ENCODE results near the gene CDKL5.
A peak's percentile ranks its signal among the peaks of the same experiment; 100 is the strongest.

Gene CDKL5

DNA sequence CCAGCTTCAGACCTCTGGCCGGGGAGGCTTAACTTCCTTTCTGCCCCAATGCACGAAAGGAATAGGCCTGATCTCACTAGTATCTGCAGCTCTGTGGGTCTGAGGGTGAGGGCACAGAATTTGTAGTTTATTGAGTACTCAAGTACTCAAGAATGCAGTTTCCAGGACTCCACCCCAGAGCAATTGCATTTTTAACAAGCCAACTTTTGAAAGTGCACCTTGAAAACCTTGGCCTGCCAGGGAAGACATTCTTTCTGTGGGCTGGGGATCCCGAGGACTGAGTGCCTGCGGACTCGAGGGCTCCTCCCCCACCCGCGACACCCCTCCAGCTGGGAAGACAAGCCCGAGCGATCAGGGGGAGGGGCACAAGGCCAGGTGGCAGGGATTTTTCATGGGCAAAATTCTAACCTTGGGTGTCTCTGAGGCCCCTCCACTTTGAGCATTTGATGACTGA lies 224.1 kb downstream of the CDKL5 start:
- DNase-seq (ENCODE audit: low spot score): no peak

DNA sequence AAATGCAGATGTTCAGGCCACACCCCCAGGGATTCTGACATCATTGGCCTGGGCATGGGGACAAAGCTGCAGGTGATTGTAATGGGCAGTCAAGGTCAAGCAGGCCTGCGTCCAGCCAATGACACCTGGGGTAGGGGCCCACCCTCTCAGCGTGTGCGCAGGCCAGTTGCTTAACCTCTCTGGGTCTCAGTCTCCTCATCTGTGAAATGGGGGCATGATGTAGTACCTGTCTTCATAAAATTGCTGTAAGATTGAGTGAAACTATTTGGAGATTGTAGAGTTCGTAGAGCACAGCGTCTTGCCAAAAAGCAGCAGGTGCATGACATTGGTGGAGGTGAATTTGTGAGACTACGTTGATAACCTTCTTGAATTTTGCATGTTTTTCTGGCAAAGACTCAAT lies 225.3 kb downstream of the CDKL5 start:
- no peak for DNase-seq (ENCODE audit: low spot score)

GRCh38 chrX:18652636-18653035 lies 227.2 kb downstream of the CDKL5 start:
- no peak for DNase-seq (ENCODE audit: low spot score)

- no peak for DNase-seq (ENCODE audit: low spot score)
Observed at GRCh38 chrX:18654875-18655836, 229.7 kb downstream of the CDKL5 start.

- DNase-seq (ENCODE audit: low spot score): no peak
Observed at GRCh38 chrX:18661273-18661672, 235.9 kb downstream of the CDKL5 start.

DNA sequence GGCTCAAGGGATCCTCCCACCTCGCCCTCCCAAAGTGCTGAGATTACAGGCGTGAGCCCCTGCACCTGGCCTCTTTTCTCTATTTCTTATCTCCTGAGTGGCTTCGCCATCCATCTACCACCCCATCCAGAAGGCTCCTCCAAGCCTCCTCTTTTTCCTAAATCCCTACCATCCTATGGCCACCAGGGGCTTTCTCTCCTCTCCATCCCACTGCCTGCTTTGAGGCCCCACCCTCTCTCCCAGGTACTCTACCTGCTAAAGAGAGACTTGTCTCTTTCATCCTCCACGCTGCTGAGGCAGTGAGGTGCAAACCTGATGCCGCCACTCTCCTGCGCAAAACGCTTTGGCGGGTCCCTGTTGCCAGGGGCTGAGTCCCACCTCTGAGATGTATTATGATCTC lies 239.5 kb downstream of the CDKL5 start:
- no peak for DNase-seq (ENCODE audit: low spot score)

DNA sequence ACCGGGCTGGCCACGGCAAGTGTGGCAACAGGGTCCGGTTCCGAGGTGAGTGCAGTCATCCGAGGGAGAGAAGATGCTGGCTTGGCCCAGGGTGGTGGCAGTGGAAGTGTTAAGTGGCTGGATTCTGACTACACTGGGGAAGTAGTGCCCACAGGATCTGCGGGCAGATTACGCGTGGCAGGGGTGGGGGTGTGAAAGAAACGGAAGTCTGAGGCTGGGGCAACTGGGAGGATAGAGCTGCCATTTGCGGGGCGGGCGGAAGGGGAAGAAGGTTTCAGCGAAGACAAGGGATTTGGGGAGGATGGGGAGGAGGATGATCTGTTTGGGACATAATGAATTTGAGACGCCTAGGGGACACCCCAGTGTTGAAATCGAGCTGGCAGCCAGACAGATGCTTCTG lies 241.2 kb downstream of the CDKL5 start:
- no peak for DNase-seq (ENCODE audit: low spot score)

DNA sequence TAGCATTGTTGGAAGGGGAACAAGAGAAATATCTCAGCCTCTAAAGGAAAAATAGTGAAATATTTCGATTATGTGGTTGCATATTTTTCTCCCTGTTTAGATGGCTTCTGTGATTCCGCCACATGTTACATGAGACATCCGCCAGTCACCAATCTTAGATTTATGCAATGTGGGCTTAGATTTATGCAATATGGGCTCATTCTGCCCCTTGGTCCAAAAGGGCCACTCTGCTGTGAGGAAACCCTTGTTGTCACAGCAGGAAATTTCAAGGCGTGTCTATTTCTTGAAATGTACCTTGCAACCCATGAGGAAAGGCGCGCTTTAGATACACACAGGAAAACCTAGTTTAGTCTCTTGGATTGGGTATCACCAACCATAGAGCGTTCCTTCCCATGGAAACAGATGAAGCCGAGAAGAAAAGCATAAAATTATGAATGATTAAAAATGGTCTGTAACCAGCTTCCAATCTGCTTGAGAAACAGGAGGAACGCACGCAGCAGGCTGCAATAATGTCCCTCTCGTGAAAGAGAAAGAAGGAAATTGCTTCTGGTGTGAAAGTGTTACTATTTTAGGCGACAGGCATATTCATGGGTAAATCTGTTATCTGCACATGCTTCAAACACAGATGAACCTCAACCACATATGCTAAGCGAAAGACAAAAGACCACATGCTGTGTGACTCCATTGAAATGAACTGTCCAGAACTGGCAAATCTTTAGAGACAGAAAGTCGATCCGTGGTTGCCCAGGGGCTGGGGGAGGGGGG lies 242.8 kb downstream of the CDKL5 start:
- DNase-seq (ENCODE audit: low spot score): no peak

DNA sequence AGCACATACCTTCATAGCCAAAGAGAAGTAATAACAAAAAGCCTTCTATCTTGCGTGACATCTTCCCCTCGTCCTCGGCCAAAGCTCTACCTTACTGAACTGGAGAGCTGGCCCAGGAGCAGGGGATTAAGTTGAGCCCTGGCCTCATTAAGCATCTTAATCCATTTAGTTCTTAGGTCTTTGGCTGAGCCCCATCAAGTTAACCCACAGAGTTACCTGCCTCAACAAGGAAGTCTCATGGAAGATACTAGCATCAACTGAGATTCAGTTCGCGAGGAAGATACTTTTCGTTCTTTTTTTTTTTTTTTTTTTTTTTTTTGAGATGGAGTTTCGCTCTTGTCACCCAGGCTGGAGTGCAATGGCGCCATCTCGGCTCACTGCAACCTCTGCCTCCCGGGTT lies 246.6 kb downstream of the CDKL5 start, which contains the start of gene RS1:
Gene RS1, minus strand, starts transcription at position 101 of the 400 bp plus-strand sequence. Its CDS starts 40 bp downstream, at position 61.
- no peak for DNase-seq (ENCODE audit: low spot score)

DNA sequence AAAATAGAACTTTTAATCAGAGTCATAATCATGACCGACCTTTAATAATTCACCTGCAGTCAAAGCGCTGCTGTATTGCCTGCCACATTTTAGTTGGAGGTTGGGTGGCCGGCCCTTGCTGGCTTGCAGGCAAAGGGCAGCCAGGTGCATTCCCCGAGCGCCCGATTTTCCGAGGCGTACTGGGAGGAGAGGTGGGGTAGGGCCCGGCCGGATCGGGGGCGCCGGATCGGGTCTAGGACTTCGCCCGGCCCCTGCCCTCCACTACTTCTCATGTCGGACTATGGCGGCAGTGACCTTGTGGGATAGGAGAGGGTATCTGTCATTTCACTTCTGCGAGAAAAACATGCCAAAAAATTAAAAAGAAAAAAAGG lies 249.0 kb downstream of the CDKL5 start:
- peak; percentile 51 for DNase-seq (ENCODE audit: low spot score)

- peak; percentile 85 for DNase-seq (ENCODE audit: low spot score)
Observed at GRCh38 chrX:18674788-18675735, 249.7 kb downstream of the CDKL5 start.

DNA sequence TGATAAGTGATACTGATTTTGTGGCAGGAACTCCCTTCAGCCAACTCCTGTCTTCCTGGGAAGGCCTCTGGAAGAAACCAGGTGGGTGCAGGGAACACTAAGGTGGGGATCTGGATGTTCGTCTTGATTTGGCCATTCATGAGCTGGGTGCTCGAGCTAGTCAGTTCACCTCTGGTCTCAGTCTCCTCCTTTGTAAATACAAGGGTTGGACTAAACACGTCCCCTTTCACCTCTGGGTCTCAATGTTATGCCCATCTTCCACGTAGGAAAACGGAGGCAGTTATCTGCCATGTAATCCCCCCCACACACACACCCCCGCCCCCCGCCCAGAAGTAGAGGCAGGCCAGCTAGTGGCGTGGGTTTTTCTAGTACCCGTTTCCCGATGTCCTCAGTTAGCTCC lies 250.6 kb downstream of the CDKL5 start:
- no peak for DNase-seq (ENCODE audit: low spot score)

GRCh38 chrX:18676470-18676869 lies 251.1 kb downstream of the CDKL5 start:
- DNase-seq (ENCODE audit: low spot score): peak; percentile 52

- no peak for DNase-seq (ENCODE audit: low spot score)
Observed at GRCh38 chrX:18677161-18677869, 251.9 kb downstream of the CDKL5 start.

DNA sequence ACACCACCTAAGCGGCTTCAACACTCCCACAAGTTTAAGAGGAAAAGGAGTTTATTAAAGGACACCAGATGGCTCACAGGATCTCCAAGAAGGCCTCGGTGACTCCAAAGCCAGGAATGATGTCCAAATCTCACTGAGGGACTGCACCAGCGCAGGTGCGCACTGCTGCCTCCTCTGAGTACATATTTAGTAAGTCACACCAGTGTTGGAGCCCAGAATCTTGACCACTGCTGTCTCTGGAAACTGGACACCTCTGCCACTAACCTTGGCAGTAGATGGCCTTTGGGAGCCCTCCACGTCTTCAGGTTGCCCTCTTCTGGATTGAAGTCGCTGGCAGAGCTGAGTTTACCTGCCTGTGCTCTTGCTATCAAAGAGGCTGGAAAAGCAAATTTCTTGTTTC lies 256.6 kb downstream of the CDKL5 start:
- no peak for DNase-seq (ENCODE audit: low spot score)

DNA sequence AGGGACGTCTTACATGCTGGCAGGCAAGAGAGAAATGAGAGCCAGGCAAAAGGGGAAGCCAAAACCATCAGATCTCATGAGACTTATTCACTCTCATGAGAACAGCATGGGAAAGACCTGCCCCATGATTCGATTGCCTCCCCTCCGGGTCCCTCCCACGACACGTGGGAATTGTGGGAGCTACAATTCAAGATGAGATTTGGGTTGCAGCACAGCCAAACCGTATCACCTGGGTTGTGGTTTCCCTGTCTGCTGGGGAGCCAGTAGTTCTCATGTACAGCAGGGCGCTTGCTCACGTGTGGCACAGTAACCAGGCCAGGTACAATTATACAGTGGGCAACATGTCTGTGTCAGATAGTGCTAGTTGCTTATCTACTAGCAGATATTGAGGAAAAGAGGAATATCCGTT lies 257.6 kb downstream of the CDKL5 start:
- no peak for DNase-seq (ENCODE audit: low spot score)

- DNase-seq (ENCODE audit: low spot score): no peak
Observed at GRCh38 chrX:18687856-18688495, 262.6 kb downstream of the CDKL5 start.

GRCh38 chrX:18691431-18691830 lies 266.0 kb downstream of the CDKL5 start:
- no peak for DNase-seq (ENCODE audit: low spot score)

GRCh38 chrX:18692541-18692940 lies 267.1 kb downstream of the CDKL5 start:
- DNase-seq (ENCODE audit: low spot score): no peak

DNA sequence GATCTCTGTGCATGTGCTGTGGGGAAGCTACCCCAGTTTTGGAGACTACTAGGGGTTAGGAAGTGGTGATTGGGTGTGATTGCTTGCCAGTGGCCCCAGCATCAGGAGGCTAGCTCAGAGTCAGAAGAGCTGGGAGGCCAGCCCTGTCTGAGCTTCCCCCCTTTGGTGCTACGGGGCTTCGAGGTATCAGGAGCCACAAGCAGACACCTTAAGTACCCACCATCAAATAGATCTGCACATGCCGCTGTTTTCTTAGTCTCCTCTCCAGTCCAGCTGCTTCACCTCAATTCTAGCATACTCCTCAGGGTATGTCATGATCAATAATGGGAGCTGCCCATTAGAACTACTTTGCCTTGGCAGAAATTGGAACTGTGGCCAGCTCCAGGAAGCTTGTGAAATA lies 271.2 kb downstream of the CDKL5 start:
- DNase-seq (ENCODE audit: low spot score): no peak

Measured in ecto neural progenitor cell (in vitro differentiated cells).